Vagina (tissue), 2 donors: ENCODE results near the gene PCSK9. TPM values are rescaled to one million over a fixed set of nuclear protein-coding genes. Genes with fewer than 3 reads are reported as not detected.

ENCODE experiments used
- DNase-seq, 2 donors: peaks; one replicate each; pipeline ENCODE4 v3.0.0-alpha.2; 2017; ENCODE audit errors: extremely low spot score in 2 of 2
- H3K27ac ChIP-seq: fragments of 200-600 bp; sonication (generic); one replicate; pipeline ENCODE4 v1.5.1; 2019
- H3K27me3 ChIP-seq: fragments of 200-600 bp; sonication (generic); one replicate; pipeline ENCODE4 v1.5.1; 2019
- H3K36me3 ChIP-seq, 2 donors: fragments of 200-600 bp; sonication (generic); one replicate each; pipeline ENCODE4 v1.5.1; 2017 to 2019
- H3K4me1 ChIP-seq: fragments of 200-600 bp; sonication (generic); one replicate; pipeline ENCODE4 v1.5.1; 2019
- H3K4me3 ChIP-seq, 2 donors: fragments of 200-600 bp; sonication (generic); 1 replicate in 1 of 2; 2 replicates in 1 of 2; pipeline ENCODE4 v1.5.1; 2016 to 2019
- H3K9me3 ChIP-seq: fragments of 200-600 bp; sonication (generic); one replicate; pipeline ENCODE4 v1.5.1; 2019
- CTCF ChIP-seq, 3 experiments: fragments of 450-650 bp in 2 of 3; fragments of 200-600 bp in 1 of 3; sonication (generic) in 1 of 3; IDR thresholded peaks; one replicate each; pipeline ENCODE4 v1.5.1; 2017 to 2019; ENCODE audit warnings: antibody characterized with exemption in 3 of 3, mild to moderate bottlenecking in 2 of 3, moderate library complexity in 2 of 3
- POLR2A ChIP-seq, 2 donors: fragments of 450-650 bp; IDR thresholded peaks; one replicate each; pipeline ENCODE4 v1.6.1; 2017; ENCODE audit warnings: antibody characterized with exemption in 2 of 2, mild to moderate bottlenecking in 2 of 2, moderate library complexity in 2 of 2
- POLR2AphosphoS5 ChIP-seq, 2 donors: sonication (generic); formaldehyde crosslinking; IDR thresholded peaks; one replicate each; pipeline ENCODE4 v1.9.0; 2017; ENCODE audit warnings: antibody characterized with exemption in 2 of 2, mild to moderate bottlenecking in 2 of 2, low read depth in 1 of 2; ENCODE audit not compliant: insufficient read depth in 1 of 2
- intact Hi-C: fragments of 100-400 bp; cut with DNase I; formaldehyde crosslinking; loops from one replicate; pipeline ENCODE4 v1.15.1; 2023
- total RNA-seq: library from RNA; depleted of rRNA; stranded (reverse); fragments of >200 nt; gene quantifications from one replicate; pipeline ENCODE4 v1.2.3, GENCODE V29; 2016

Gene PCSK9
- total RNA-seq, 1 donor from 2014 or later: 0.25 TPM

- H3K36me3 ChIP-seq: no peaks in the 10 kb centered on the region
- H3K27me3 ChIP-seq: no peaks in the 10 kb centered on the region
- H3K4me3 ChIP-seq: no peak overlapping the region
- intact Hi-C loops: no loop called here
- peaks cover 20% of the 10 kb centered on the region for H3K4me1 ChIP-seq
- no peaks in the 10 kb centered on the region for H3K9me3 ChIP-seq
- no peak for TF ChIP-seq POLR2AphosphoS5 (IDR thresholded peaks at IDR 0.05; ENCODE audit: insufficient read depth in 1 of 2, low read depth in 1 of 2)
- TF ChIP-seq POLR2A (IDR thresholded peaks at IDR 0.05): no peak
- TF ChIP-seq CTCF (IDR thresholded peaks at IDR 0.05): no peak
- DNase-seq: no peak
- no peak overlapping the region for H3K27ac ChIP-seq
Observed at GRCh38 chr1:55038974-55039341, 390 bp upstream of the PCSK9 start.

GRCh38 chr1:55040083-55040932, 960 bp downstream of the PCSK9 start:
- no peak overlapping the region for H3K27ac ChIP-seq

GRCh38 chr1:55040933-55041494, 1.7 kb downstream of the PCSK9 start:
- no peak for DNase-seq
- TF ChIP-seq POLR2A (IDR thresholded peaks at IDR 0.05): no peak
- no peak for TF ChIP-seq CTCF (IDR thresholded peaks at IDR 0.05)
- TF ChIP-seq POLR2AphosphoS5 (IDR thresholded peaks at IDR 0.05; ENCODE audit: insufficient read depth in 1 of 2, low read depth in 1 of 2): no peak
- intact Hi-C loops: no loop called here
- Histone ChIP-seq H3K27ac (no peak overlapping the region), H3K4me1 (peaks cover 20% of the 10 kb centered on the region), H3K4me3 (no peak overlapping the region), H3K36me3 (no peaks in the 10 kb centered on the region), H3K27me3 (no peaks in the 10 kb centered on the region), H3K9me3 (no peaks in the 10 kb centered on the region)

More at GRCh38 chr1:55040083-55040932, 960 bp downstream of the PCSK9 start:
- no peak for TF ChIP-seq POLR2A (IDR thresholded peaks at IDR 0.05)
- TF ChIP-seq CTCF (IDR thresholded peaks at IDR 0.05): no peak
- no peak for TF ChIP-seq POLR2AphosphoS5 (IDR thresholded peaks at IDR 0.05; ENCODE audit: insufficient read depth in 1 of 2, low read depth in 1 of 2)
- intact Hi-C loops: no loop called here
- H3K36me3 ChIP-seq: no peaks in the 10 kb centered on the region
- H3K4me3 ChIP-seq: peak overlapping the region; percentile 23 to 28
- no peaks in the 10 kb centered on the region for H3K9me3 ChIP-seq
- H3K4me1 ChIP-seq: peaks cover 20% of the 10 kb centered on the region
- H3K27me3 ChIP-seq: no peaks in the 10 kb centered on the region
- DNase-seq: no peak

- H3K27me3 ChIP-seq: no peaks in the 10 kb centered on the region
Observed at GRCh38 chr1:55041613-55042012, 2.3 kb downstream of the PCSK9 start.

More at GRCh38 chr1:55041613-55042012, 2.3 kb downstream of the PCSK9 start:
- H3K4me1 ChIP-seq: peaks cover 20% of the 10 kb centered on the region
- H3K36me3 ChIP-seq: no peaks in the 10 kb centered on the region
- no peak overlapping the region for H3K27ac ChIP-seq
- intact Hi-C loops: no loop called here
- no peak overlapping the region for H3K4me3 ChIP-seq
- no peaks in the 10 kb centered on the region for H3K9me3 ChIP-seq
- no peak for DNase-seq
- no peak for TF ChIP-seq CTCF (IDR thresholded peaks at IDR 0.05)
- no peak for TF ChIP-seq POLR2A (IDR thresholded peaks at IDR 0.05)
- no peak for TF ChIP-seq POLR2AphosphoS5 (IDR thresholded peaks at IDR 0.05; ENCODE audit: insufficient read depth in 1 of 2, low read depth in 1 of 2)
